Measurements from ENCODE around the gene XBP1. TPM values are rescaled to one million over a fixed set of nuclear protein-coding genes. Genes with fewer than 3 reads are reported as not detected.

XBP1 gene
- total and polyA plus RNA-seq, 2 of the 13 experiments (the other 11 are each of a cell fraction or from before 2014, with no cell fraction given): 416 to 427 TPM

DNA sequence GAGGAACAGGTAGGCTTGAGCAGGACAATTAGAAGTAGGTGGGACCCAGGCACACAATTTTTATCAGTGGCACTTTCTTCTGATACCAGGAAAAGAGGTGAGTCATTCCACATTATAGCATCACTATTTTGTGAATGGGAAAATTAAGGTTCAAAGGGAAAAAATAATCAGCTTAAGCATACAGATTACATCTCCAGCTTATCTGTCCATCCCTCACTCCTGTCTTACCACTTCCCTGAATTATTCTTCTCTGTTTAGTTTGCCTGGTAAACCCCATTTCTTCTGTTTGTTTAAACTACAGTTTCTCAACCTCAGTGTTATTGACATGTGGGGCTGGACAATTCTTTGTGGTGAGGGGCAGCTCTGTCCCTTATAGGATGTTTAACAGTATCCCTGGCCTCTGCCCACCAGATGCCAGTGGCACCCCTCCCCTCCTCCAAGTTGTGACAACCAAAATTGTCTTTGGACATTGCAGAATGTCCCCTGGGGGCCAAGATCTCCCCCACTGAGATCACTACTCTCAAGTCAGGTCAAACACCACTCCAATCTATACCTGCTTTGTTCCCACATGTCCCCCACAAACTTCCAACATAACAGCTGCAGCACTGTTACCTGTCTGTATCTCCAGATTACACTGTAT lies 8.5 kb upstream of the XBP1 start (continued):
- TF ChIP-seq RXRB (CRISPR knock-in tag; IDR thresholded peaks at IDR 0.05; ENCODE audit: borderline replicate concordance) (peak; percentile 77), FOSL1 (CRISPR knock-in tag; IDR thresholded peaks at IDR 0.05; ENCODE audit: borderline replicate concordance) (peak; percentile 88; the same call in 1 of the 2 replicates), ZNF431 (CRISPR knock-in tag; IDR thresholded peaks at IDR 0.05; ENCODE audit: borderline replicate concordance, low read depth) (no peak), NCOA2 (CRISPR knock-in tag; IDR thresholded peaks at IDR 0.05) (peak; percentile 99), HDAC1 (CRISPR knock-in tag; IDR thresholded peaks at IDR 0.05) (no peak; the same call in 1 of the 2 replicates), ZNF749 (CRISPR knock-in tag; IDR thresholded peaks at IDR 0.05; ENCODE audit: borderline replicate concordance) (peak; percentile 56; the same call in 1 of the 2 replicates), HNRNPL (IDR thresholded peaks at IDR 0.05; ENCODE audit: low read depth, low read length) (peak; percentile 85), NR2C2 (CRISPR knock-in tag; IDR thresholded peaks at IDR 0.05; ENCODE audit: borderline replicate concordance) (peak; percentile 37; the same call in 1 of the 2 replicates), PPARG (CRISPR knock-in tag; conservative IDR thresholded peaks at IDR 0.05) (peak; percentile 81), ELF4 (CRISPR knock-in tag; IDR thresholded peaks at IDR 0.05; ENCODE audit: borderline replicate concordance) (peak; percentile 68; the same call in 1 of the 2 replicates), PHF21A (CRISPR knock-in tag; IDR thresholded peaks at IDR 0.05) (peak; percentile 48; the same call in 1 of the 2 replicates)
- TF ChIP-seq, protein P1, sequence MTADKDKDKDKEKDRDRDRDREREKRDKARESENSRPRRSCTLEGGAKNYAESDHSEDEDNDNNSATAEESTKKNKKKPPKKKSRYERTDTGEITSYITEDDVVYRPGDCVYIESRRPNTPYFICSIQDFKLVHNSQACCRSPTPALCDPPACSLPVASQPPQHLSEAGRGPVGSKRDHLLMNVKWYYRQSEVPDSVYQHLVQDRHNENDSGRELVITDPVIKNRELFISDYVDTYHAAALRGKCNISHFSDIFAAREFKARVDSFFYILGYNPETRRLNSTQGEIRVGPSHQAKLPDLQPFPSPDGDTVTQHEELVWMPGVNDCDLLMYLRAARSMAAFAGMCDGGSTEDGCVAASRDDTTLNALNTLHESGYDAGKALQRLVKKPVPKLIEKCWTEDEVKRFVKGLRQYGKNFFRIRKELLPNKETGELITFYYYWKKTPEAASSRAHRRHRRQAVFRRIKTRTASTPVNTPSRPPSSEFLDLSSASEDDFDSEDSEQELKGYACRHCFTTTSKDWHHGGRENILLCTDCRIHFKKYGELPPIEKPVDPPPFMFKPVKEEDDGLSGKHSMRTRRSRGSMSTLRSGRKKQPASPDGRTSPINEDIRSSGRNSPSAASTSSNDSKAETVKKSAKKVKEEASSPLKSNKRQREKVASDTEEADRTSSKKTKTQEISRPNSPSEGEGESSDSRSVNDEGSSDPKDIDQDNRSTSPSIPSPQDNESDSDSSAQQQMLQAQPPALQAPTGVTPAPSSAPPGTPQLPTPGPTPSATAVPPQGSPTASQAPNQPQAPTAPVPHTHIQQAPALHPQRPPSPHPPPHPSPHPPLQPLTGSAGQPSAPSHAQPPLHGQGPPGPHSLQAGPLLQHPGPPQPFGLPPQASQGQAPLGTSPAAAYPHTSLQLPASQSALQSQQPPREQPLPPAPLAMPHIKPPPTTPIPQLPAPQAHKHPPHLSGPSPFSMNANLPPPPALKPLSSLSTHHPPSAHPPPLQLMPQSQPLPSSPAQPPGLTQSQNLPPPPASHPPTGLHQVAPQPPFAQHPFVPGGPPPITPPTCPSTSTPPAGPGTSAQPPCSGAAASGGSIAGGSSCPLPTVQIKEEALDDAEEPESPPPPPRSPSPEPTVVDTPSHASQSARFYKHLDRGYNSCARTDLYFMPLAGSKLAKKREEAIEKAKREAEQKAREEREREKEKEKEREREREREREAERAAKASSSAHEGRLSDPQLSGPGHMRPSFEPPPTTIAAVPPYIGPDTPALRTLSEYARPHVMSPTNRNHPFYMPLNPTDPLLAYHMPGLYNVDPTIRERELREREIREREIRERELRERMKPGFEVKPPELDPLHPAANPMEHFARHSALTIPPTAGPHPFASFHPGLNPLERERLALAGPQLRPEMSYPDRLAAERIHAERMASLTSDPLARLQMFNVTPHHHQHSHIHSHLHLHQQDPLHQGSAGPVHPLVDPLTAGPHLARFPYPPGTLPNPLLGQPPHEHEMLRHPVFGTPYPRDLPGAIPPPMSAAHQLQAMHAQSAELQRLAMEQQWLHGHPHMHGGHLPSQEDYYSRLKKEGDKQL (CRISPR knock-in tag; IDR thresholded peaks at IDR 0.05; ENCODE audit: low read depth): 0 out of 2 replicates have a peak, but pooled peaks have one; percentile 69
- TF ChIP-seq, protein P2, sequence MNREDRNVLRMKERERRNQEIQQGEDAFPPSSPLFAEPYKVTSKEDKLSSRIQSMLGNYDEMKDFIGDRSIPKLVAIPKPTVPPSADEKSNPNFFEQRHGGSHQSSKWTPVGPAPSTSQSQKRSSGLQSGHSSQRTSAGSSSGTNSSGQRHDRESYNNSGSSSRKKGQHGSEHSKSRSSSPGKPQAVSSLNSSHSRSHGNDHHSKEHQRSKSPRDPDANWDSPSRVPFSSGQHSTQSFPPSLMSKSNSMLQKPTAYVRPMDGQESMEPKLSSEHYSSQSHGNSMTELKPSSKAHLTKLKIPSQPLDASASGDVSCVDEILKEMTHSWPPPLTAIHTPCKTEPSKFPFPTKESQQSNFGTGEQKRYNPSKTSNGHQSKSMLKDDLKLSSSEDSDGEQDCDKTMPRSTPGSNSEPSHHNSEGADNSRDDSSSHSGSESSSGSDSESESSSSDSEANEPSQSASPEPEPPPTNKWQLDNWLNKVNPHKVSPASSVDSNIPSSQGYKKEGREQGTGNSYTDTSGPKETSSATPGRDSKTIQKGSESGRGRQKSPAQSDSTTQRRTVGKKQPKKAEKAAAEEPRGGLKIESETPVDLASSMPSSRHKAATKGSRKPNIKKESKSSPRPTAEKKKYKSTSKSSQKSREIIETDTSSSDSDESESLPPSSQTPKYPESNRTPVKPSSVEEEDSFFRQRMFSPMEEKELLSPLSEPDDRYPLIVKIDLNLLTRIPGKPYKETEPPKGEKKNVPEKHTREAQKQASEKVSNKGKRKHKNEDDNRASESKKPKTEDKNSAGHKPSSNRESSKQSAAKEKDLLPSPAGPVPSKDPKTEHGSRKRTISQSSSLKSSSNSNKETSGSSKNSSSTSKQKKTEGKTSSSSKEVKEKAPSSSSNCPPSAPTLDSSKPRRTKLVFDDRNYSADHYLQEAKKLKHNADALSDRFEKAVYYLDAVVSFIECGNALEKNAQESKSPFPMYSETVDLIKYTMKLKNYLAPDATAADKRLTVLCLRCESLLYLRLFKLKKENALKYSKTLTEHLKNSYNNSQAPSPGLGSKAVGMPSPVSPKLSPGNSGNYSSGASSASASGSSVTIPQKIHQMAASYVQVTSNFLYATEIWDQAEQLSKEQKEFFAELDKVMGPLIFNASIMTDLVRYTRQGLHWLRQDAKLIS (CRISPR knock-in tag; IDR thresholded peaks at IDR 0.05): peak; percentile 43; the same call in 1 of the 2 replicates
- TF ChIP-seq, protein P3, sequence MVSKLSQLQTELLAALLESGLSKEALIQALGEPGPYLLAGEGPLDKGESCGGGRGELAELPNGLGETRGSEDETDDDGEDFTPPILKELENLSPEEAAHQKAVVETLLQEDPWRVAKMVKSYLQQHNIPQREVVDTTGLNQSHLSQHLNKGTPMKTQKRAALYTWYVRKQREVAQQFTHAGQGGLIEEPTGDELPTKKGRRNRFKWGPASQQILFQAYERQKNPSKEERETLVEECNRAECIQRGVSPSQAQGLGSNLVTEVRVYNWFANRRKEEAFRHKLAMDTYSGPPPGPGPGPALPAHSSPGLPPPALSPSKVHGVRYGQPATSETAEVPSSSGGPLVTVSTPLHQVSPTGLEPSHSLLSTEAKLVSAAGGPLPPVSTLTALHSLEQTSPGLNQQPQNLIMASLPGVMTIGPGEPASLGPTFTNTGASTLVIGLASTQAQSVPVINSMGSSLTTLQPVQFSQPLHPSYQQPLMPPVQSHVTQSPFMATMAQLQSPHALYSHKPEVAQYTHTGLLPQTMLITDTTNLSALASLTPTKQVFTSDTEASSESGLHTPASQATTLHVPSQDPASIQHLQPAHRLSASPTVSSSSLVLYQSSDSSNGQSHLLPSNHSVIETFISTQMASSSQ (IDR thresholded peaks at IDR 0.05; ENCODE audit: low read depth): peak; percentile 64; the same call in 1 of the 2 replicates
- TF ChIP-seq, protein P3 (CRISPR knock-in tag; IDR thresholded peaks at IDR 0.05; ENCODE audit: borderline replicate concordance): peak; percentile 69

Measured in HepG2 (cell line).